ENCODE results near the gene FNDC11. TPM values are rescaled to one million over a fixed set of nuclear protein-coding genes. Genes with fewer than 3 reads are reported as not detected.

Gene FNDC11
- total and polyA plus RNA-seq, 3 donors from 2014 or later = 85.4 to 147 (median 121) TPM

GRCh38 chr20:63564036-63564810, 10.3 kb downstream of the FNDC11 start:
- intact Hi-C loops (cut with DNase I; ENCODE audit: low total_unique reads) = no loop called here
- no peak overlapping the region for H3K27ac ChIP-seq
- TF ChIP-seq CTCF (IDR thresholded peaks at IDR 0.05) = no peak
- H3K4me1 ChIP-seq = no peaks in the 10 kb centered on the region
- H3K4me3 ChIP-seq = no peak overlapping the region
- DNase-seq = no peak
- no peaks in the 10 kb centered on the region for H3K9me3 ChIP-seq
- no peaks in the 10 kb centered on the region for H3K36me3 ChIP-seq (ENCODE audit: low read depth, missing control alignments)
- 90 to 94% methylated on average over 6 to 62 of the region's 62 CpGs for whole genome bisulfite sequencing, 2 donors
- no peaks in the 10 kb centered on the region for H3K27me3 ChIP-seq

GRCh38 chr20:63565021-63565698, 11.2 kb downstream of the FNDC11 start:
- no peak overlapping the region for H3K4me3 ChIP-seq
- 93 to 94% methylated on average over 34 to 59 of the region's 61 CpGs for WGBS, 2 donors
- no peaks in the 10 kb centered on the region for H3K27me3 ChIP-seq
- intact Hi-C loops (cut with DNase I; ENCODE audit: low total_unique reads) = no loop called here
- no peaks in the 10 kb centered on the region for H3K9me3 ChIP-seq
- H3K4me1 ChIP-seq = no peaks in the 10 kb centered on the region
- TF ChIP-seq CTCF (IDR thresholded peaks at IDR 0.05) = no peak
- no peak for TF ChIP-seq POLR2A (IDR thresholded peaks at IDR 0.05)
- no peak overlapping the region for H3K27ac ChIP-seq
- no peak for DNase-seq
- H3K36me3 ChIP-seq (ENCODE audit: low read depth, missing control alignments) = no peaks in the 10 kb centered on the region

GRCh38 chr20:63565699-63566335, 11.9 kb downstream of the FNDC11 start:
- H3K27me3 ChIP-seq = no peaks in the 10 kb centered on the region
- intact Hi-C loops (cut with DNase I; ENCODE audit: low total_unique reads) = no loop called here
- TF ChIP-seq POLR2A (IDR thresholded peaks at IDR 0.05) = no peak
- no peak for TF ChIP-seq CTCF (IDR thresholded peaks at IDR 0.05)
- no peaks in the 10 kb centered on the region for H3K4me1 ChIP-seq
- DNase-seq = no peak
- H3K4me3 ChIP-seq = no peak overlapping the region
- no peak overlapping the region for H3K27ac ChIP-seq
- no peaks in the 10 kb centered on the region for H3K9me3 ChIP-seq
- WGBS, 2 donors = 91 to 95% methylated on average over 8 to 41 of the region's 43 CpGs
- no peaks in the 10 kb centered on the region for H3K36me3 ChIP-seq (ENCODE audit: low read depth, missing control alignments)

GRCh38 chr20:63566395-63567135, 12.6 kb downstream of the FNDC11 start:
- no peak overlapping the region for H3K27ac ChIP-seq
- no peak for DNase-seq
- intact Hi-C loops (cut with DNase I; ENCODE audit: low total_unique reads) = no loop called here
- H3K4me1 ChIP-seq = no peaks in the 10 kb centered on the region
- no peak for TF ChIP-seq POLR2A (IDR thresholded peaks at IDR 0.05)
- no peak for TF ChIP-seq CTCF (IDR thresholded peaks at IDR 0.05)
- no peaks in the 10 kb centered on the region for H3K9me3 ChIP-seq
- 92 to 95% methylated on average over 13 to 46 of the region's 46 CpGs for WGBS, 2 donors
- H3K36me3 ChIP-seq (ENCODE audit: low read depth, missing control alignments) = no peaks in the 10 kb centered on the region
- no peak overlapping the region for H3K4me3 ChIP-seq
- H3K27me3 ChIP-seq = no peaks in the 10 kb centered on the region
